SU-DHL-6 (cell line): ENCODE results near the gene PRKAG3.

Experiments used
- CTCF ChIP-seq: fragments of 200-600 bp; sonication (generic); IDR thresholded peaks from one replicate; pipeline ENCODE4 v1.5.1; 2017; ENCODE audit warnings: antibody characterized with exemption, mild to moderate bottlenecking, low read length, moderate library complexity; ENCODE audit not compliant: insufficient read depth, poor library complexity, severe bottlenecking
- EZH2phosphoT487 ChIP-seq: fragments of 200-600 bp; sonication (generic), shearing (Covaris generic); conservative IDR thresholded peaks from 2 replicates; pipeline ENCODE4 v1.6.1; 2018; ENCODE audit warnings: mild to moderate bottlenecking, antibody characterized with exemption, low read length, moderate library complexity, mixed read lengths

DNA sequence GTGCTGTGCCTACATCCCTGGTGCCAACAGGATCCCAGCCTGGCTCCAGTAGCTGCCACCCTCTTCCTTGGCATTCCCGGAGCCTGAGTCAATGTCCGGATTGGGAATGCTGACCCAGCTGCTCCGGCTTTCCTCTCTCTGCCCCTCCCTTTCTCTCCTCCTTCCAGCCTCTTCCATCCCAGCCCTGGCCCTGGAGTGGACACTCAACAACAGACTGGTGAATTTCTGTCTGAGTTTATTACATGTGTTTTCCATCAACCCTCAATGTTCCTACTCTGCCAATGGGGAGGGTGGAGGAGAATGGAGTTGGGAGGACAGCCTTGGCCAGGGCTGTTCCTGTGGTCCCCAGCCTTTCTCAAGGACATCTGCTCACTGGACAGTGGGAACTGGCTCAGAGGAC lies 917 bp upstream of the PRKAG3 start:
- TF ChIP-seq CTCF (no peak), EZH2phosphoT487 (no peak)
